NT2/D1 (cell line): ENCODE data around the gene PRKCH.

Experiments used
- DNase-seq: peaks from one replicate; pipeline ENCODE4 v3.0.0-alpha.2; 2011; ENCODE audit warnings: low read depth, low spot score
- H3K27me3 ChIP-seq: 2 replicates; pipeline ENCODE4 v1.6.0; 2011; ENCODE audit warnings: mild to moderate bottlenecking; ENCODE audit not compliant: insufficient read length, insufficient read depth
- H3K36me3 ChIP-seq: 2 replicates; pipeline ENCODE4 v1.6.1; 2011; ENCODE audit warnings: mild to moderate bottlenecking, low read length, mixed read lengths; ENCODE audit not compliant: insufficient read depth, insufficient read length
- H3K4me1 ChIP-seq: 2 replicates; pipeline ENCODE4 v1.5.1; 2011; ENCODE audit not compliant: insufficient read depth, insufficient read length
- H3K4me3 ChIP-seq: 2 replicates; pipeline ENCODE4 v1.5.1; 2011; ENCODE audit warnings: low read depth; ENCODE audit not compliant: insufficient read length
- H3K9ac ChIP-seq: 2 replicates; pipeline ENCODE4 v1.6.0; 2011; ENCODE audit warnings: low read depth; ENCODE audit not compliant: insufficient read length
- H3K9me3 ChIP-seq: 2 replicates; pipeline ENCODE4 v1.5.1; 2011; ENCODE audit warnings: mild to moderate bottlenecking, low read length; ENCODE audit not compliant: insufficient read depth
- SUZ12 ChIP-seq: IDR thresholded peaks from 2 replicates; pipeline ENCODE4 v1.6.1; 2011; ENCODE audit not compliant: insufficient read length, insufficient read depth; ENCODE audit errors: extremely low read depth
- YY1 ChIP-seq: IDR thresholded peaks from 2 replicates; pipeline ENCODE4 v1.6.1; 2011; ENCODE audit not compliant: insufficient read length, insufficient read depth
- ZNF274 ChIP-seq: IDR thresholded peaks from 2 replicates; pipeline ENCODE4 v1.6.1; 2011; ENCODE audit warnings: mild to moderate bottlenecking, low read depth, low read length

PRKCH gene

DNA sequence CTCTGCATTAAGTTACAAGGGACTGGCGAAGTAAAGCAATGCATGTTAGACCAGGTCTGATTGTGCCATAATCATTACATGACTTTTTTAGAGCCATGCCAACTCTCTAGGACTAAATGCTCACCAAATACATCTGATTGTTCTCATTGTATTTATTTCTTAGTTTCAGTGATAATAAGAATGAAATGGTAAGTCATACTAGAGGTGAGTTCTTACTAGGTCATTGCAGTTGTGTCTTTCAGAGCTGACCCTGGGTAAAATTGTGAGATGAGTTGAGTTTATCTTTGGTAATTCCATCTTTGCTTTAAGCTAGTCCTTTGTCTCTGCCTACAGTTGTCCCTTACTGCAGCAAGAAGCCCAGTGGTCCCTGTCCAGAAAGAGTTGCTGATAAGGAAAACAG is 73.2 kb downstream of the PRKCH start:
- Histone ChIP-seq H3K4me1 (no peaks in the 10 kb centered on the region), H3K9me3 (no peaks in the 10 kb centered on the region), H3K4me3 (no peak overlapping the region), H3K9ac (no peak overlapping the region), H3K27me3 (no peaks in the 10 kb centered on the region), H3K36me3 (no peaks in the 10 kb centered on the region)
- DNase-seq = no peak
- TF ChIP-seq SUZ12 = no peak
- no peak for TF ChIP-seq ZNF274
- no peak for TF ChIP-seq YY1

DNA sequence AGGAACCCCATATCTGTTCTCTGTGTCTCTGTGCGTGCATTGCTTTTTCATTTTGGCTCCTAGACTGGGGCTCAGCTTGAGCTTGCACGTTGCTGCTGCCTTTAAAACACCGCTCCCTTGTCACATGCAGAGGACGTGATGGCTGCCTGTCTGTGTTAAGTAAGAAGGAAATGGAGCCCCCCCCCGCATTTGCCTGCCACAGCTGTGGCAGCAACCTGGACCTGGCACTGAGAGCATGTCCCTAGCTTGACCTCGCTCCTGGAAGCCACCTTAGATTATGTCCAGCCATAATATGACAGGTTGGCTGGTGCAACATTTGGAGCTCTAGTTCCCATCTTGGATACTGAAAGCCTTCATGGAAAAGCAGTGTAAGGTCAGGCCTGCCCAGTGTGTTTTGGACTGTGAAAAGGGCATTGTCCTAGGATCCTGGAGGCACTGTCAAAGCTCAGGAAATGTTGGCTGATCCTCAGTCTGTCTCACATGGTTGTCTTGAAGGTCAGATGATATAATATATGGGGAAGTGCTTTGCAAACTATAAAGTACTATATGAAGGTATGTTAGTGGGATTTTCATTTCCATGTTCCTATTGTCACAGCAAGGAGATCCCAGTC is 73.8 kb downstream of the PRKCH start:
- no peak overlapping the region for H3K4me3 ChIP-seq
- no peak overlapping the region for H3K9ac ChIP-seq
- no peaks in the 10 kb centered on the region for H3K4me1 ChIP-seq
- no peaks in the 10 kb centered on the region for H3K27me3 ChIP-seq
- H3K9me3 ChIP-seq = no peaks in the 10 kb centered on the region
- DNase-seq = no peak
- H3K36me3 ChIP-seq = no peaks in the 10 kb centered on the region
- TF ChIP-seq SUZ12 (no peak), YY1 (no peak), ZNF274 (no peak)

DNA sequence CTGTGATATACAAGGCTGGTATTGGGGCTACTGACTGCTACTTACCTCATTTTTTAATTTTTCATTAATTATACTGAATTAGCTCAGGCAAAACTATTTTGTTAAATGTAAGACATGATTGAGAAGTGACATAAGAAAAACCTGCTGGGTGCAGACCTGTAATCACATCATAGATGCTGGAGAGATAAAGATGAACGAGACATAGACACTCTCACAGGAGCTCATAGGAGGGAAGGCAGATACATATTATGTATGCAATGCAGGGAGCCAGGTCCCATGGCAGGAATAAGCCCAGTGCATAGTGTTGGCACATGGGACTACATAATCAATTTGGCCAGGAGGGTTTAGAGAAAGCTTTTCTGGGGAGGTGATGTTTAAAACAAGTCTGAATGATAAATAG is 74.9 kb downstream of the PRKCH start:
- Histone ChIP-seq H3K9me3 (no peaks in the 10 kb centered on the region), H3K4me1 (no peaks in the 10 kb centered on the region), H3K9ac (no peak overlapping the region), H3K4me3 (no peak overlapping the region), H3K27me3 (no peaks in the 10 kb centered on the region), H3K36me3 (no peaks in the 10 kb centered on the region)
- no peak for TF ChIP-seq YY1
- TF ChIP-seq SUZ12 = no peak
- TF ChIP-seq ZNF274 = no peak
- no peak for DNase-seq

DNA sequence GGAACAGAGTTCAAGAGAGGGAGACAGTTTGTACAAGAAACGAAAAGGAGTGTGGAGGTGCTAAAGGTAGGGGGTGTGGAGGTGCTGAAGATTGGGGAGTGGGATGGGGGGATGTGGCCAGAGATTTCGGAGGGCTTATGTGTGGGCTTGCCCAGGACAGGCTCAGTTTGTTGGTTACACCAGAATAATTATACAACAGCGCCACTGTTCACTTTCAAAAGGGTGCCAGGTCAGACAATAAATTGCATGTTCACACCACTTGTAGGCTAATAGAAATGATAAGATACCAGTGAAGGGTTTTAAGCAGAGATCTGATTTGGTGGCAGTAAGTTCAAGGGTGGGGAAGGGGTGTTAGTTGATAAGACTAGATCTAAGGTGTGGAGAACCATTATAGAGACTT is 75.3 kb downstream of the PRKCH start:
- Histone ChIP-seq H3K4me1 (no peaks in the 10 kb centered on the region), H3K9me3 (no peaks in the 10 kb centered on the region), H3K4me3 (no peak overlapping the region), H3K27me3 (no peaks in the 10 kb centered on the region), H3K36me3 (no peaks in the 10 kb centered on the region), H3K9ac (no peak overlapping the region)
- TF ChIP-seq ZNF274 (no peak), SUZ12 (no peak), YY1 (no peak)
- DNase-seq = no peak

DNA sequence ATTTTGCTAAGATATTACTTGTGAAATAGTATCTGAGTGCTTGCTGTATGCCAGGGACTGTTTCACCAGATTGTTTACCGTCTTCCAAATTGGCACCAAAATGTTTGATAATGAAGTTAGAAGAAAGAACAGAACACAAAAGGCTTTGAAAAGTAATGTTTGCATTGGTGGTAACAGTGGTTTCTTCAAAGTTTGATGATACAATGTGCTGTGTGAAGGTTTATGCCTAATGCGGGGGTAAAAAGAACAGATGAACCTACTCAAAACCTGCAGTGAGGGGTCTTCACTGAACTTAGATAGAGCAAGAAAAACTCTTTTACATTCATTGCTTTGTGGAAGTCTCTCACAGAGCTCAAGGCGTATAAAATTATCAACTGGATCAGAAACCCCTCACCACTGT is 76.2 kb downstream of the PRKCH start:
- Histone ChIP-seq H3K4me3 (no peak overlapping the region), H3K4me1 (no peaks in the 10 kb centered on the region), H3K9ac (no peak overlapping the region), H3K9me3 (no peaks in the 10 kb centered on the region), H3K36me3 (no peaks in the 10 kb centered on the region), H3K27me3 (no peaks in the 10 kb centered on the region)
- TF ChIP-seq SUZ12 = no peak
- no peak for DNase-seq

DNA sequence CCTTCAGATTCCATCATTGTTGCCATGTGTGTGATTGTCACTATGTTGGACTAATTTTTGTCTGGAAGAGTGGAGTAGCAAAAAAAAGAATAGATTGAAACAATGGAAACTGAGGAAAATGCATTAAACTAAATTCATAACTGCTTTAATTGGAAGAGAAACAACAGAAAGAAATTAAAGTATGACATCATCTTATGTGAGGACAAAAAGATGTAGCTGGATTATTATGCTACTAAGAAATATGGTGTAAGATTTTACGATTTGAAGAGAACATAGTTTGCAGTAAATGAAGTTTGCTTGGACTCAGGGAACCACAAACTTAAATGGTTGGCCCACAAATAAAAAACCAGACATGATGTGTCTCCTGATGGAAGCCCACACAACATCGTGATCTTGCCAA is 76.8 kb downstream of the PRKCH start:
- no peaks in the 10 kb centered on the region for H3K9me3 ChIP-seq
- H3K9ac ChIP-seq = no peak overlapping the region
- H3K4me1 ChIP-seq = no peaks in the 10 kb centered on the region
- no peak for DNase-seq
- TF ChIP-seq ZNF274 = no peak
- no peak for TF ChIP-seq YY1
- TF ChIP-seq SUZ12 = no peak
- no peak overlapping the region for H3K4me3 ChIP-seq
- H3K27me3 ChIP-seq = no peaks in the 10 kb centered on the region
- H3K36me3 ChIP-seq = no peaks in the 10 kb centered on the region

DNA sequence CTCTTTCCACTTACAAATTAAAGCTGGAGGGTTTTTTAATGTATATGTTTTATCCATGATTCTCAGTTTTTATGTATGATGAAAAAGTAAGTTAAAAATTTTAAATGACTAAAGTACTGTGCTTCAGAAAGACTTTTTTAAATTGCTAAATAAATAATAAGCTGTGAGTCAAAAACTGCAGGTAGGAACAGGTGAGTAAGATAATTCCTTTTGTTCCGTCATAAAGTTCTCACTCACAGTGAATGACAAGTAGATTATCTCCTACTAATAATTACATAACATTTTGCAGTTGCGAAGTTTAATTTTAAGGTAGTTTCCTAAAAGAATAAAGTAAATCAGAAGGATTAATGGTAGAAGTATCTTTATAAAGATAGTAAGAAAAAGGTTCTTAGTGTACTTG is 78.0 kb downstream of the PRKCH start:
- Histone ChIP-seq H3K27me3 (no peaks in the 10 kb centered on the region), H3K36me3 (no peaks in the 10 kb centered on the region), H3K4me1 (no peaks in the 10 kb centered on the region), H3K9me3 (no peaks in the 10 kb centered on the region), H3K4me3 (no peak overlapping the region), H3K9ac (no peak overlapping the region)
- no peak for TF ChIP-seq SUZ12
- no peak for TF ChIP-seq YY1
- no peak for TF ChIP-seq ZNF274
- no peak for DNase-seq
